ENCODE measurements around the gene WWC1. TPM values are rescaled to one million over a fixed set of nuclear protein-coding genes. Genes with fewer than 3 reads are reported as not detected.

Gene WWC1
- total and polyA plus RNA-seq, 10 of the 15 experiments (the other 5 are each of a cell fraction or from before 2014, with no cell fraction given) = 0.50 to 7.8 (median 2.5) TPM

DNA sequence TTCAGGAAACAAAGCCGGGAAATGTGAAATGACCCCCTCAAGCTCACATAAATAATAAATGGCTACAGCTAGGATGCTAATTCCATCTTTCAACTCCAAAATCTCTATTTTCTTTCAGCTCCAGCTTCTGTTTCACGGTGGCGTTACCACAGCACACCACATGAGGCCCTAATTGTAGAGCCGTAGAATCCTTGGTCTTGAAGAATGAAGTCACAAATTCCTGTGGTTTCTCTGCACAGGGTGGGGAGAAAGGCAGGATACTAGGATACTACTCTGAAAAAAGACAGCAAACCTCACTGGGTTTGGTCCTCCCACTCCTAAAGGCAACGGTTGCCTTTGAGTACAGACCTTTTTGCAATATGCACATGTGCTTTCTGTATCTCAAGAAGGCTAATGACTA lies 180.9 kb downstream of the WWC1 start:
- Histone ChIP-seq H3K4me3 (no peak overlapping the region), H3K36me3 (ENCODE audit: control insufficient read depth in 2 of 2, insufficient read depth in 2 of 2, low read length in 1 of 2) (no peaks in the 10 kb centered on the region), H3K9me3 (replicated peaks; ENCODE audit: control insufficient read depth, insufficient read depth, low read length) (no peaks in the 10 kb centered on the region), H4K20me1 (ENCODE audit: control insufficient read depth, insufficient read depth) (no peaks in the 10 kb centered on the region), H3K4me2 (ENCODE audit: control insufficient read depth, insufficient read depth) (no peak overlapping the region), H2AFZ (ENCODE audit: control insufficient read depth, low read depth, low read length) (no peak overlapping the region), H3K79me2 (ENCODE audit: control insufficient read depth, insufficient read depth, low read length) (no peaks in the 10 kb centered on the region), H3K9ac (ENCODE audit: control insufficient read depth, insufficient read depth, low read length) (no peak overlapping the region), H3K27ac (ENCODE audit: control insufficient read depth, insufficient read depth) (no peak overlapping the region), H3K27me3 (replicated peaks in 1 of 2; ENCODE audit: control insufficient read depth in 2 of 2, insufficient read depth in 2 of 2, low read length in 1 of 2) (no peaks in the 10 kb centered on the region), H3K4me1 (ENCODE audit: control insufficient read depth, insufficient read depth, low read length) (no peaks in the 10 kb centered on the region)
- ChIA-PET SMC1A (ENCODE audit: uncharacterized antibody, unreplicated experiment) (interaction anchor here (0.5 to 2.5 kb wide), 2 partner anchors 9 to 1049 kb away, joined by 4 to 8 read pairs; no protein-coding TSS in a partner anchor), POLR2A (no interaction called here), RAD21 (ENCODE audit: unreplicated experiment) (no interaction called here), CTCF (no interaction called here)
- ATAC-seq (no peak), FAIRE-seq (no peak), DNase-seq (ENCODE audit: low read depth, low spot score) (no peak)
- in situ Hi-C loops (cut with MboI) = no loop called here
- intact Hi-C loops (cut with micrococcal nuclease; ENCODE audit: unreplicated experiment) = no loop called here
- TF ChIP-seq TCF12 (IDR thresholded peaks at IDR 0.05; ENCODE audit: low read depth, low read length) = no peak
- no peak for TF ChIP-seq POLR2AphosphoS5 (IDR thresholded peaks at IDR 0.05; ENCODE audit: low read length)
- TF ChIP-seq, protein P1, sequence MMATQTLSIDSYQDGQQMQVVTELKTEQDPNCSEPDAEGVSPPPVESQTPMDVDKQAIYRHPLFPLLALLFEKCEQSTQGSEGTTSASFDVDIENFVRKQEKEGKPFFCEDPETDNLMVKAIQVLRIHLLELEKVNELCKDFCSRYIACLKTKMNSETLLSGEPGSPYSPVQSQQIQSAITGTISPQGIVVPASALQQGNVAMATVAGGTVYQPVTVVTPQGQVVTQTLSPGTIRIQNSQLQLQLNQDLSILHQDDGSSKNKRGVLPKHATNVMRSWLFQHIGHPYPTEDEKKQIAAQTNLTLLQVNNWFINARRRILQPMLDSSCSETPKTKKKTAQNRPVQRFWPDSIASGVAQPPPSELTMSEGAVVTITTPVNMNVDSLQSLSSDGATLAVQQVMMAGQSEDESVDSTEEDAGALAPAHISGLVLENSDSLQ (IDR thresholded peaks at IDR 0.05) = no peak
- TF ChIP-seq, protein P2, sequence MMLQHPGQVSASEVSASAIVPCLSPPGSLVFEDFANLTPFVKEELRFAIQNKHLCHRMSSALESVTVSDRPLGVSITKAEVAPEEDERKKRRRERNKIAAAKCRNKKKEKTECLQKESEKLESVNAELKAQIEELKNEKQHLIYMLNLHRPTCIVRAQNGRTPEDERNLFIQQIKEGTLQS (IDR thresholded peaks at IDR 0.05; ENCODE audit: borderline replicate concordance, extremely low read depth, low read depth, low read length) = no peak
- no peak for TF ChIP-seq RB1 (IDR thresholded peaks at IDR 0.05; ENCODE audit: borderline replicate concordance)
- no peak for TF ChIP-seq BCL3 (IDR thresholded peaks at IDR 0.05; ENCODE audit: borderline replicate concordance, insufficient read depth, low read depth, low read length, poor library complexity, severe bottlenecking)
- no peak for TF ChIP-seq GATAD2B (conservative IDR thresholded peaks at IDR 0.05; ENCODE audit: low read depth)
- TF ChIP-seq, protein P3, sequence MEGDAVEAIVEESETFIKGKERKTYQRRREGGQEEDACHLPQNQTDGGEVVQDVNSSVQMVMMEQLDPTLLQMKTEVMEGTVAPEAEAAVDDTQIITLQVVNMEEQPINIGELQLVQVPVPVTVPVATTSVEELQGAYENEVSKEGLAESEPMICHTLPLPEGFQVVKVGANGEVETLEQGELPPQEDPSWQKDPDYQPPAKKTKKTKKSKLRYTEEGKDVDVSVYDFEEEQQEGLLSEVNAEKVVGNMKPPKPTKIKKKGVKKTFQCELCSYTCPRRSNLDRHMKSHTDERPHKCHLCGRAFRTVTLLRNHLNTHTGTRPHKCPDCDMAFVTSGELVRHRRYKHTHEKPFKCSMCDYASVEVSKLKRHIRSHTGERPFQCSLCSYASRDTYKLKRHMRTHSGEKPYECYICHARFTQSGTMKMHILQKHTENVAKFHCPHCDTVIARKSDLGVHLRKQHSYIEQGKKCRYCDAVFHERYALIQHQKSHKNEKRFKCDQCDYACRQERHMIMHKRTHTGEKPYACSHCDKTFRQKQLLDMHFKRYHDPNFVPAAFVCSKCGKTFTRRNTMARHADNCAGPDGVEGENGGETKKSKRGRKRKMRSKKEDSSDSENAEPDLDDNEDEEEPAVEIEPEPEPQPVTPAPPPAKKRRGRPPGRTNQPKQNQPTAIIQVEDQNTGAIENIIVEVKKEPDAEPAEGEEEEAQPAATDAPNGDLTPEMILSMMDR (IDR thresholded peaks at IDR 0.05 in 2 of 3, conservative IDR thresholded peaks at IDR 0.05 in 1 of 3; ENCODE audit: control insufficient read depth in 2 of 3, extremely low read depth in 1 of 3, insufficient read depth in 1 of 3, low read depth in 3 of 3, low read length in 3 of 3) = no peak
- TF ChIP-seq BCL11A (IDR thresholded peaks at IDR 0.05; ENCODE audit: low read depth, low read length) = no peak
- TF ChIP-seq ZNF384 (IDR thresholded peaks at IDR 0.05; ENCODE audit: borderline replicate concordance, low read depth, low read length) = no peak
- 74% methylated on average over 5 of the region's 5 CpGs for WGBS (ENCODE audit: insufficient coverage, insufficient replicate concordance, low lambda C conversion rate, missing lambda C conversion rate)
- BruUV-seq (replicated peaks) = no TSS peak
